22Rv1 (cell line): ENCODE results near the gene MTHFD2L.

Source experiments
- H3K27ac ChIP-seq: fragments of 450-650 bp; 2 replicates; pipeline ENCODE4 v1.5.1; 2017
- CTCF ChIP-seq: fragments of 450-650 bp; IDR thresholded peaks from 2 replicates; pipeline ENCODE4 v1.5.1; 2017; ENCODE audit warnings: mild to moderate bottlenecking
- ZFX ChIP-seq: fragments of 450-650 bp; IDR thresholded peaks from 2 replicates; pipeline ENCODE4 v1.6.1; 2017; ENCODE audit warnings: antibody characterized with exemption, borderline replicate concordance

The MTHFD2L gene

GRCh38 chr4:74111306-74111975, 46.5 kb upstream of the MTHFD2L start:
- no peak overlapping the region for H3K27ac ChIP-seq
- no peak for TF ChIP-seq ZFX
- no peak for TF ChIP-seq CTCF

- no peak overlapping the region for H3K27ac ChIP-seq
- no peak for TF ChIP-seq ZFX
- no peak for TF ChIP-seq CTCF
Observed at GRCh38 chr4:74111990-74112389, 45.9 kb upstream of the MTHFD2L start.

DNA sequence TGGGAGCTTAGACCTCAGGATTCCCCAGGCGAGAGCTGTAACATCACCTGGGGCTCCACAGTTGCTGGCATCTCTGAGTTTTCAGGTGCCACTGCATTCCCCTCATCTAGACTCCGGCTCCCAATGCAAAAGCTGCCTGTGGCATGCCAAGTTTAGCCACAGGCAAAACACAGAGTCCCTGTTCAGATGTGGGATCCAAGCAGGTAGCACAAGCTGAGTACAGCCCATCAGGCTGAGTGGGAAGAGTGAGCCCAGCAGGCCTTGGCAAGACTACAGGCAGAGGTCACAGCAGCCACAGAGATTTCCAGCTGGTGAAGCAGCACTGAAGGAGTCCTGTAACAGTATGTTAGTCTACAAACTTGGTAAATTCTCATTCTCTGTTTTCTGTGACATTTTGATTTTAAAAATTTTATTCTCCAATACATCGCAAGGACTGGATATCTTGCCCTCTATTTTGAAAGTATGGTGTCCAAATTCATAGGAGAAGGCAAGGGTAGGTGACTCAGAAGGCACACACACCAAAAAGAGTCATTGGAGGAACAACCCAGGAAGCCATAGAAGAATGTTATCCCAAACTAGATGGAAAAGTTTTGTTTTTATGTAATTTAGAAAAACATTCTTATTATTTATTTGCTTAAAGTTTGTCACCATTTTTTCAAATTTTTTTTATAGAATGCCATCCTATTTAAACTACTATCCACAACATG, 45.4 kb upstream of the MTHFD2L start:
- TF ChIP-seq ZFX = no peak
- no peak for TF ChIP-seq CTCF
- H3K27ac ChIP-seq = no peak overlapping the region

DNA sequence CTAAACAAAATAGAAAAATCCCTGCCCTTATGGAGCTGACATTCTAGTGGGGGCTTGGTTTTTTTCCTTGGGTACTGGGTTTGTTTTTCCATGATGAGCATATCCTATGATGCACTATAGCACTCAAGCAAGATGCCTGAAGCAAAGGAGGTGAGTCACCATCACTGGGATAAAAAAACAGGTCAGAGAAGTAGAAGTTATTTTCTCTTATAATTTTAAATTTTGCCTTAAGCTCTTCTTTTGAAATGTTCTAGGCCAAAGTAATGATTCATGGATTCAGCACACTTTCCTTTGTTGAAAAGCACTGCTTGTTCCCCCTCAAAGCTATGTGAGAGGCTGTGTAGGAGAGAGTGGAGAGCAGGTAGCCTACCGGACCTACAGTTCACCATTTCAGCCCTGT, 43.7 kb upstream of the MTHFD2L start:
- TF ChIP-seq ZFX = no peak
- TF ChIP-seq CTCF = no peak
- no peak overlapping the region for H3K27ac ChIP-seq

DNA sequence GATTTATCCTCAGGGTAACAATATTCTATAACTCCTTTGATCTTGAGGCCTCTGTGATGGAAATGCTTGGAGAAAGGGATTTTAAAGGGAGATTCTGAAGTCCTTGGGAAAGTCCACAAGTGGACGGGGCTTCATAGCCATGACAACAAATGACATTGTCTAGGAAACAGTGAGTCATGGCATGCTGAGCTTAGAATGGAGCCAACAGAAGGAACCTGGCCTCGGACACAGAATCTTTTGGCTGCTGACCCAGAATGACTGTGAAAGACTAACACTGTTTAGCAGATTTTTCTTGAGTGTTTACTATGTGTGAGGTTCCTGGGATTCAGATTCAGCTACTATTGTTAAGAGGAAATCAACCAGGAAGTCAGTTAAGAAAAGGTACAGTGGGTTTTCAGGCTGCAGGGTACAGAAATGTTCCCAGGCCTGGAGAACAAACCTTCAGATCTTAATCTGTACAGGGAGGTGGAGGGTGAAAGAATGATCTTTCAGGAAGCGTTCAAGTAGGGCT, 40.8 kb upstream of the MTHFD2L start:
- no peak overlapping the region for H3K27ac ChIP-seq
- TF ChIP-seq CTCF (no peak), ZFX (no peak)

DNA sequence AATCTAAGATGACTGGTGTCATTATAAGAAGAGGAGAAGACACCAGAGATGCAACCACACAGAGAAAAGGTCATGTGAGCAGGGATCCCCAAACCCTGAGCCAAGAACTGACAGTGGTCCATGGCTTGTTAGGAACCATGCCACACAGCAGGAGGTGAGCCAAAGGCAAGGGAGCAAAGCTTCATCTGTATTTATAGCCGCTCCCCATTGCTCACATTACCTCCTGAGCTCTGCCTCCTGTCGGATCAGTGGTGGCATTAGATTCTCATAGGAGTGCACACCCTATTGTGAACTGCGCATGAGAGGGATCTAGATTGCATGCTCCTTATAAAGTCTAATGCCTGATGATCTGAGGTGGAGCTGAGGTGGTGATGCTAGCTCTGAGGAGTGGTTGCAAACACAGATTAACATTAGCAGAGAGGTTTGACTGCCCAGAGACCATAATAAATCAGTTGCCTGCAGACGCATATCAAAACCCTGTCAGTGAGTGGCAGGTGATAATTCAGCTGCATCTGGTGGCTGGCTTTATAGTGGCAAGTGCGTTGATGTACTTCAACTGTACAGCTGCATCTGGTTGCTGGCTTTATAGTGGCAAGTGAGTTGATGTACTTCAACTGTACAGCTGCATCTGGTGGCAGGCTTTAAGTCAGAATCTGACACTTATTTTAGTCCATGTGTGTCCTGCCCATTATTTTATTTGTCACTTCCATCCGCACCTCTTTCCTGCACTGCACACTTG, 39.1 kb upstream of the MTHFD2L start:
- TF ChIP-seq ZFX (no peak), CTCF (no peak)
- no peak overlapping the region for H3K27ac ChIP-seq
